HepG2 (cell line): Measurements from ENCODE around the gene MCF2L. TPM values are rescaled to one million over a fixed set of nuclear protein-coding genes. Genes with fewer than 3 reads are reported as not detected.
A peak's percentile ranks its signal among the peaks of the same experiment; 100 is the strongest.

Source experiments
- GLMP ChIP-seq: sonication (generic); formaldehyde crosslinking; IDR thresholded peaks from 2 replicates; pipeline ENCODE4 v1.9.0; 2021; ENCODE audit warnings: missing genetic modification reagents, mild to moderate bottlenecking, borderline replicate concordance
- NR3C1 ChIP-seq: sonication (generic); formaldehyde crosslinking; IDR thresholded peaks from 2 replicates; pipeline ENCODE4 v1.4.0; 2020; ENCODE audit warnings: missing genetic modification reagents
- PAWR ChIP-seq: sonication (generic); formaldehyde crosslinking; IDR thresholded peaks from 2 replicates; pipeline ENCODE4 v1.4.0; 2020; ENCODE audit warnings: missing genetic modification reagents, mild to moderate bottlenecking, borderline replicate concordance
- PCBP1 ChIP-seq: fragments of 200-400 bp; formaldehyde crosslinking; IDR thresholded peaks from 2 replicates; pipeline ENCODE4 v1.6.1; 2017; ENCODE audit warnings: mild to moderate bottlenecking, low read depth, low read length, borderline replicate concordance
- PTBP1 ChIP-seq: fragments of 200-400 bp; formaldehyde crosslinking; IDR thresholded peaks from 2 replicates; pipeline ENCODE4 v1.6.1; 2018; ENCODE audit warnings: low read length, low read depth; ENCODE audit not compliant: poor library complexity, severe bottlenecking
- SOX5 ChIP-seq: IDR thresholded peaks from 2 replicates; pipeline ENCODE4 v1.6.1; 2016; ENCODE audit warnings: borderline replicate concordance
- SP5 ChIP-seq: IDR thresholded peaks from 2 replicates; pipeline ENCODE4 v1.6.1; 2016; ENCODE audit warnings: low read depth, borderline replicate concordance
- YY1 ChIP-seq: IDR thresholded peaks from 2 replicates; pipeline ENCODE4 v1.6.1; 2011; ENCODE audit warnings: low read length, low read depth, moderate library complexity, mild to moderate bottlenecking; ENCODE audit not compliant: insufficient read depth, insufficient replicate concordance
- ZBTB38 ChIP-seq: sonication (generic); formaldehyde crosslinking; IDR thresholded peaks from 2 replicates; pipeline ENCODE4 v1.5.1; 2020; ENCODE audit warnings: mild to moderate bottlenecking, missing genetic modification reagents
- ZFP82 ChIP-seq: sonication (generic); formaldehyde crosslinking; IDR thresholded peaks from 2 replicates; pipeline ENCODE4 v1.5.1; 2020; ENCODE audit warnings: mild to moderate bottlenecking, missing genetic modification reagents, borderline replicate concordance
- ZNF121 ChIP-seq: sonication (generic); formaldehyde crosslinking; IDR thresholded peaks from 2 replicates; pipeline ENCODE4 v1.5.0; 2020; ENCODE audit warnings: mild to moderate bottlenecking, missing genetic modification reagents
- ZNF138 ChIP-seq: sonication (generic); formaldehyde crosslinking; IDR thresholded peaks from 2 replicates; pipeline ENCODE4 v1.5.0; 2020; ENCODE audit warnings: mild to moderate bottlenecking, low read depth, missing genetic modification reagents
- ZNF329 ChIP-seq: sonication (generic); formaldehyde crosslinking; IDR thresholded peaks from 2 replicates; pipeline ENCODE4 v1.9.0; 2021; ENCODE audit warnings: low read depth, mild to moderate bottlenecking, missing genetic modification reagents
- ZNF563 ChIP-seq: sonication (generic); formaldehyde crosslinking; IDR thresholded peaks from 2 replicates; pipeline ENCODE4 v1.8.0; 2022; ENCODE audit warnings: mild to moderate bottlenecking, moderate library complexity, missing genetic modification reagents
- polyA plus RNA-seq, 8 experiments: library from polyadenylated mRNA; depleted of rRNA in 3 of 8; stranded (reverse) in 7 of 8; unstranded in 1 of 8; fragments of >200 nt; fragmentation: Illumina TruSeq in 4 of 8; extraction: Trizol in 4 of 8; gene quantifications; 2 replicates each; pipeline versions ENCODE4 v1.2.1 to v1.2.3, GENCODE V29; 2011 to 2016; ENCODE audit warnings: low read depth in 4 of 8, missing spikeins in 1 of 8, mixed read lengths in 1 of 8; ENCODE audit not compliant: insufficient read depth in 1 of 8
- total RNA-seq, 5 experiments: library from RNA; depleted of rRNA; stranded (reverse); fragments of >200 nt; fragmentation: Illumina TruSeq; extraction: Trizol; gene quantifications; 2 replicates each; pipeline ENCODE4 v1.2.3, GENCODE V29; 2016; ENCODE audit warnings: low read depth in 1 of 5
- TF ChIP-seq, protein P1 (sequence below): sonication (generic); formaldehyde crosslinking; IDR thresholded peaks from 2 replicates; pipeline ENCODE4 v1.4.0; 2020; ENCODE audit warnings: missing genetic modification reagents
- TF ChIP-seq, protein P2 (sequence below): sonication (generic); formaldehyde crosslinking; IDR thresholded peaks from 2 replicates; pipeline ENCODE4 v1.5.1; 2020; ENCODE audit warnings: missing genetic modification reagents, mild to moderate bottlenecking, borderline replicate concordance

The MCF2L gene
- total and polyA plus RNA-seq, 2 of the 13 experiments (the other 11 are each of a cell fraction or from before 2014, with no cell fraction given): 19.4 to 28.4 TPM

GRCh38 chr13:113001241-113002140 lies 32.5 kb downstream of the MCF2L start (continued):
- TF ChIP-seq, protein P1, sequence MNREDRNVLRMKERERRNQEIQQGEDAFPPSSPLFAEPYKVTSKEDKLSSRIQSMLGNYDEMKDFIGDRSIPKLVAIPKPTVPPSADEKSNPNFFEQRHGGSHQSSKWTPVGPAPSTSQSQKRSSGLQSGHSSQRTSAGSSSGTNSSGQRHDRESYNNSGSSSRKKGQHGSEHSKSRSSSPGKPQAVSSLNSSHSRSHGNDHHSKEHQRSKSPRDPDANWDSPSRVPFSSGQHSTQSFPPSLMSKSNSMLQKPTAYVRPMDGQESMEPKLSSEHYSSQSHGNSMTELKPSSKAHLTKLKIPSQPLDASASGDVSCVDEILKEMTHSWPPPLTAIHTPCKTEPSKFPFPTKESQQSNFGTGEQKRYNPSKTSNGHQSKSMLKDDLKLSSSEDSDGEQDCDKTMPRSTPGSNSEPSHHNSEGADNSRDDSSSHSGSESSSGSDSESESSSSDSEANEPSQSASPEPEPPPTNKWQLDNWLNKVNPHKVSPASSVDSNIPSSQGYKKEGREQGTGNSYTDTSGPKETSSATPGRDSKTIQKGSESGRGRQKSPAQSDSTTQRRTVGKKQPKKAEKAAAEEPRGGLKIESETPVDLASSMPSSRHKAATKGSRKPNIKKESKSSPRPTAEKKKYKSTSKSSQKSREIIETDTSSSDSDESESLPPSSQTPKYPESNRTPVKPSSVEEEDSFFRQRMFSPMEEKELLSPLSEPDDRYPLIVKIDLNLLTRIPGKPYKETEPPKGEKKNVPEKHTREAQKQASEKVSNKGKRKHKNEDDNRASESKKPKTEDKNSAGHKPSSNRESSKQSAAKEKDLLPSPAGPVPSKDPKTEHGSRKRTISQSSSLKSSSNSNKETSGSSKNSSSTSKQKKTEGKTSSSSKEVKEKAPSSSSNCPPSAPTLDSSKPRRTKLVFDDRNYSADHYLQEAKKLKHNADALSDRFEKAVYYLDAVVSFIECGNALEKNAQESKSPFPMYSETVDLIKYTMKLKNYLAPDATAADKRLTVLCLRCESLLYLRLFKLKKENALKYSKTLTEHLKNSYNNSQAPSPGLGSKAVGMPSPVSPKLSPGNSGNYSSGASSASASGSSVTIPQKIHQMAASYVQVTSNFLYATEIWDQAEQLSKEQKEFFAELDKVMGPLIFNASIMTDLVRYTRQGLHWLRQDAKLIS (CRISPR knock-in tag): no peak
- TF ChIP-seq ZNF138 (CRISPR knock-in tag) (no peak), ZBTB38 (CRISPR knock-in tag) (no peak), ZNF563 (CRISPR knock-in tag) (0 out of 2 replicates have a peak, but pooled peaks have one; percentile 21), PTBP1 (no peak), GLMP (no peak), NR3C1 (CRISPR knock-in tag) (no peak), SP5 (CRISPR knock-in tag) (no peak), ZNF329 (CRISPR knock-in tag) (no peak), PCBP1 (no peak), ZNF121 (CRISPR knock-in tag) (no peak), SOX5 (0 out of 2 replicates have a peak, but pooled peaks have one; percentile 6), PAWR (no peak), ZFP82 (CRISPR knock-in tag) (no peak), YY1 (peak; percentile 16)
- TF ChIP-seq, protein P2, sequence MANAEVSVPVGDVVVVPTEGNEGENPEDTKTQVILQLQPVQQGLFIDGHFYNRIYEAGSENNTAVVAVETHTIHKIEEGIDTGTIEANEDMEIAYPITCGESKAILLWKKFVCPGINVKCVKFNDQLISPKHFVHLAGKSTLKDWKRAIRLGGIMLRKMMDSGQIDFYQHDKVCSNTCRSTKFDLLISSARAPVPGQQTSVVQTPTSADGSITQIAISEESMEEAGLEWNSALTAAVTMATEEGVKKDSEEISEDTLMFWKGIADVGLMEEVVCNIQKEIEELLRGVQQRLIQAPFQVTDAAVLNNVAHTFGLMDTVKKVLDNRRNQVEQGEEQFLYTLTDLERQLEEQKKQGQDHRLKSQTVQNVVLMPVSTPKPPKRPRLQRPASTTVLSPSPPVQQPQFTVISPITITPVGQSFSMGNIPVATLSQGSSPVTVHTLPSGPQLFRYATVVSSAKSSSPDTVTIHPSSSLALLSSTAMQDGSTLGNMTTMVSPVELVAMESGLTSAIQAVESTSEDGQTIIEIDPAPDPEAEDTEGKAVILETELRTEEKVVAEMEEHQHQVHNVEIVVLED: no peak
